Ishikawa (cell line): ENCODE data around the gene MNS1.

Experiments used
- CEBPB ChIP-seq: IDR thresholded peaks from 2 replicates; pipeline ENCODE4 v1.6.1; 2012
- CREB1 ChIP-seq: IDR thresholded peaks from 2 replicates; pipeline ENCODE4 v1.6.1; 2012; ENCODE audit warnings: low read depth
- EGR1 ChIP-seq: IDR thresholded peaks from 2 replicates; pipeline ENCODE4 v1.6.1; 2012
- EP300 ChIP-seq: IDR thresholded peaks from 2 replicates; pipeline ENCODE4 v1.6.1; 2012; ENCODE audit warnings: borderline replicate concordance
- FOXM1 ChIP-seq: IDR thresholded peaks from 2 replicates; pipeline ENCODE4 v1.6.1; 2012; ENCODE audit warnings: low read depth, borderline replicate concordance
- MAX ChIP-seq: IDR thresholded peaks from 2 replicates; pipeline ENCODE4 v1.6.1; 2012
- NFIC ChIP-seq: IDR thresholded peaks from 2 replicates; pipeline ENCODE4 v1.6.1; 2012
- RAD21 ChIP-seq: IDR thresholded peaks from 2 replicates; pipeline ENCODE4 v1.6.1; 2012; ENCODE audit warnings: low read depth
- REST ChIP-seq: IDR thresholded peaks from 2 replicates; pipeline ENCODE4 v1.6.1; 2012; ENCODE audit warnings: low read depth, mild to moderate bottlenecking
- TAF1 ChIP-seq: IDR thresholded peaks from 2 replicates; pipeline ENCODE4 v1.6.1; 2012; ENCODE audit warnings: low read depth, mild to moderate bottlenecking
- TCF12 ChIP-seq: IDR thresholded peaks from 2 replicates; pipeline ENCODE4 v1.6.1; 2012; ENCODE audit warnings: low read depth
- TEAD4 ChIP-seq: IDR thresholded peaks from 2 replicates; pipeline ENCODE4 v1.6.1; 2012
- USF1 ChIP-seq: IDR thresholded peaks from 2 replicates; pipeline ENCODE4 v1.6.1; 2012
- YY1 ChIP-seq: IDR thresholded peaks from 2 replicates; pipeline ENCODE4 v1.6.1; 2012; ENCODE audit warnings: low read depth
- ZBTB7A ChIP-seq: IDR thresholded peaks from 2 replicates; pipeline ENCODE4 v1.6.1; 2012; ENCODE audit warnings: low read depth

Gene MNS1

GRCh38 chr15:56484287-56484686, 19.4 kb upstream of the MNS1 start:
- TF ChIP-seq YY1 (no peak), TAF1 (no peak), RAD21 (no peak), ZBTB7A (no peak), REST (no peak), FOXM1 (no peak), NFIC (no peak), CEBPB (no peak), USF1 (no peak), TEAD4 (no peak), EP300 (no peak), MAX (no peak)

- TF ChIP-seq MAX, result no peak
- no peak for TF ChIP-seq EGR1
- TF ChIP-seq RAD21, result no peak
- no peak for TF ChIP-seq NFIC
- TF ChIP-seq ZBTB7A, result no peak
- no peak for TF ChIP-seq EP300
- no peak for TF ChIP-seq USF1
- TF ChIP-seq FOXM1, result no peak
Observed at GRCh38 chr15:56475351-56475750, 10.4 kb upstream of the MNS1 start.

GRCh38 chr15:56473017-56473416, 8.1 kb upstream of the MNS1 start:
- TF ChIP-seq MAX, result no peak
- TF ChIP-seq FOXM1, result no peak
- TF ChIP-seq TAF1, result no peak
- no peak for TF ChIP-seq TCF12
- no peak for TF ChIP-seq TEAD4
- no peak for TF ChIP-seq RAD21
- TF ChIP-seq EP300, result no peak
- TF ChIP-seq NFIC, result no peak
- TF ChIP-seq EGR1, result no peak
- TF ChIP-seq ZBTB7A, result no peak
- TF ChIP-seq REST, result no peak
- no peak for TF ChIP-seq CEBPB
- TF ChIP-seq CREB1, result no peak
- no peak for TF ChIP-seq YY1
- TF ChIP-seq USF1, result no peak

- no peak for TF ChIP-seq TAF1
- TF ChIP-seq TEAD4, result no peak
- TF ChIP-seq ZBTB7A, result no peak
- no peak for TF ChIP-seq USF1
- no peak for TF ChIP-seq RAD21
- TF ChIP-seq EP300, result no peak
- no peak for TF ChIP-seq TCF12
- TF ChIP-seq NFIC, result no peak
- TF ChIP-seq MAX, result no peak
- no peak for TF ChIP-seq REST
- no peak for TF ChIP-seq YY1
- no peak for TF ChIP-seq CREB1
- TF ChIP-seq CEBPB, result no peak
- no peak for TF ChIP-seq EGR1
- no peak for TF ChIP-seq FOXM1
Observed at GRCh38 chr15:56472278-56472677, 7.3 kb upstream of the MNS1 start.
